Right lobe of liver (tissue), 4 donors: ENCODE results near the gene RIPK4.

Source experiments
- CTCF ChIP-seq, 4 donors: fragments of 200-600 bp in 3 of 4; fragments of 450-650 bp in 1 of 4; IDR thresholded peaks; one replicate each; pipeline versions ENCODE4 v1.5.1 to v1.8.0; 2016 to 2022; ENCODE audit warnings: antibody characterized with exemption in 4 of 4, mild to moderate bottlenecking in 2 of 4
- POLR2A ChIP-seq: fragments of 450-650 bp; IDR thresholded peaks from one replicate; pipeline ENCODE4 v1.6.1; 2017; ENCODE audit warnings: antibody characterized with exemption, mild to moderate bottlenecking
- donor health status: DM: no; HTN: no; CAD: no.
- donor health status: DM: no; HTN: no; CAD: no.
- donor health status: DM: no; HTN: yes; CAD: no.

DNA sequence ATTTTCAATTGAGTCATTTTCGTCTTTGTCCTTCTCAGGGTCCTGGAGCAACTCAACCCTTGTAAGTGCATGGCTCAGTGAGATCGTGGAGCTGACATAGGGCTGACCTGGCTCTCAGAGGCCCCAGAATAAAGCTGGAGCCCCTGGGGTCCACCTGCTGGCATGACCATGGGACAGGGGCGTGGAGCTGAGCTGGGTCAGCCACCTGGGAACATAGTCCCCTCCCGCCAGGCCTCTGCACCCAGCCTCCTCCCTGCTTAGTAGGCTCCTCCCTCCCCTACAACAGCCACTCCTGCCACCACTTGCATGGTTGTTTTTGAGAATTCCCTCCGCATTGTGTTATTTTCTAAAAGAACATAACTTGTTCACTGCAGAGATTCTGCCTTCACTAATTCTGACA, 3.1 kb upstream of the RIPK4 start:
- TF ChIP-seq POLR2A (no peak), CTCF (IDR thresholded peaks at IDR 0.05) (no peak)
